C4-2B (cell line): Measurements from ENCODE around the gene ELMO1.

ENCODE experiments used
- H3K27ac ChIP-seq: fragments of 450-650 bp; 2 replicates; pipeline ENCODE4 v1.5.1; 2017
- ZFX ChIP-seq: fragments of 450-650 bp; IDR thresholded peaks from 2 replicates; pipeline ENCODE4 v1.6.1; 2017
- TF ChIP-seq, protein P1 (sequence below): fragments of 450-650 bp; conservative IDR thresholded peaks from 2 replicates; pipeline ENCODE4 v1.5.1; 2017; ENCODE audit warnings: mild to moderate bottlenecking

ELMO1 gene

GRCh38 chr7:37330775-37331174, 117.9 kb downstream of the ELMO1 start:
- TF ChIP-seq ZFX = no peak
- TF ChIP-seq, protein P1, sequence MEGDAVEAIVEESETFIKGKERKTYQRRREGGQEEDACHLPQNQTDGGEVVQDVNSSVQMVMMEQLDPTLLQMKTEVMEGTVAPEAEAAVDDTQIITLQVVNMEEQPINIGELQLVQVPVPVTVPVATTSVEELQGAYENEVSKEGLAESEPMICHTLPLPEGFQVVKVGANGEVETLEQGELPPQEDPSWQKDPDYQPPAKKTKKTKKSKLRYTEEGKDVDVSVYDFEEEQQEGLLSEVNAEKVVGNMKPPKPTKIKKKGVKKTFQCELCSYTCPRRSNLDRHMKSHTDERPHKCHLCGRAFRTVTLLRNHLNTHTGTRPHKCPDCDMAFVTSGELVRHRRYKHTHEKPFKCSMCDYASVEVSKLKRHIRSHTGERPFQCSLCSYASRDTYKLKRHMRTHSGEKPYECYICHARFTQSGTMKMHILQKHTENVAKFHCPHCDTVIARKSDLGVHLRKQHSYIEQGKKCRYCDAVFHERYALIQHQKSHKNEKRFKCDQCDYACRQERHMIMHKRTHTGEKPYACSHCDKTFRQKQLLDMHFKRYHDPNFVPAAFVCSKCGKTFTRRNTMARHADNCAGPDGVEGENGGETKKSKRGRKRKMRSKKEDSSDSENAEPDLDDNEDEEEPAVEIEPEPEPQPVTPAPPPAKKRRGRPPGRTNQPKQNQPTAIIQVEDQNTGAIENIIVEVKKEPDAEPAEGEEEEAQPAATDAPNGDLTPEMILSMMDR = no peak
- no peak overlapping the region for H3K27ac ChIP-seq

DNA sequence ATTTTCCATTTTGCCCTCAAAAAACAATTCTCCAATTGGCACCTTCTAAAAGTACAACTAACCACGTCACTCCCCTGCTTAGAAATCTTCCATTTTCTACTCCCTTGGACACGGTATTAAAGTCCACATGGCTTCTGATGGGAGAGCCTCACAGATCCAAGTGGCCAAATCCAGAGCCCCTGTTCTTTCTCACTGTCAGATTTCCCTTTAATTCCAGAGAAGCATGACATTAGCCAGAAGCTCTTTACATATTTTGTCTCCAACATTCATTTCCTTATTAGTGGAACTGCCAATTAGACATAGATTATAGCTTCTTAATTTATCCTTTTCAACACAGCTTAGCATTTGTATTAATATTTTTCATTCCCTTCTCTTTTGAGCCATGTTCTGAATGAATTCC, 118.7 kb downstream of the ELMO1 start:
- no peak for TF ChIP-seq ZFX
- TF ChIP-seq, protein P1 = no peak
- H3K27ac ChIP-seq = no peak overlapping the region

DNA sequence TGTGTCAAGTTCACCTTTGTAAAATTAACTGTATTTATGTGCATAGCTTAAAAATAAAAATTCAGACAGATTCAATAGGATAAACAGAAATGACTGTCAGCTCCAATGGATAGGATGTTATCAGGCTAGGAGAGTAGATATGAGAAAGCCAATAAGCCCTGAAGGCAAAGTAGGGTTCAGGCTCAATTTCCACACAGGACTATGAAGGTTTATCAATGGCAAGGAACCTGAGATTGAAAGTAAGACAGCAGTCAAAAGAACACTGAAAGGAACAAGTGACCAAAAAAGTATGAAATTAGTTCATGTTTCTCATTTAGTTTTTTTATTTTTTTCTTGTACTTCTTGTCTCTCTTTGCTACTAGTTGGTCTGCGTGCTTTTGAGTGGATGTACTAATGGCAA, 121.4 kb downstream of the ELMO1 start:
- H3K27ac ChIP-seq = no peak overlapping the region

GRCh38 chr7:37323966-37324365, 124.7 kb downstream of the ELMO1 start:
- TF ChIP-seq ZFX = no peak
- TF ChIP-seq, protein P1 = no peak
- no peak overlapping the region for H3K27ac ChIP-seq

More for the DNA sequence above, 121.4 kb downstream of the ELMO1 start:
- no peak for TF ChIP-seq ZFX
- TF ChIP-seq, protein P1 = no peak

GRCh38 chr7:37322831-37323230, 125.8 kb downstream of the ELMO1 start:
- H3K27ac ChIP-seq = no peak overlapping the region
- TF ChIP-seq, protein P1 = no peak
- TF ChIP-seq ZFX = no peak

GRCh38 chr7:37320848-37321468, 127.7 kb downstream of the ELMO1 start:
- no peak for TF ChIP-seq ZFX
- TF ChIP-seq, protein P1 = no peak
- no peak overlapping the region for H3K27ac ChIP-seq

DNA sequence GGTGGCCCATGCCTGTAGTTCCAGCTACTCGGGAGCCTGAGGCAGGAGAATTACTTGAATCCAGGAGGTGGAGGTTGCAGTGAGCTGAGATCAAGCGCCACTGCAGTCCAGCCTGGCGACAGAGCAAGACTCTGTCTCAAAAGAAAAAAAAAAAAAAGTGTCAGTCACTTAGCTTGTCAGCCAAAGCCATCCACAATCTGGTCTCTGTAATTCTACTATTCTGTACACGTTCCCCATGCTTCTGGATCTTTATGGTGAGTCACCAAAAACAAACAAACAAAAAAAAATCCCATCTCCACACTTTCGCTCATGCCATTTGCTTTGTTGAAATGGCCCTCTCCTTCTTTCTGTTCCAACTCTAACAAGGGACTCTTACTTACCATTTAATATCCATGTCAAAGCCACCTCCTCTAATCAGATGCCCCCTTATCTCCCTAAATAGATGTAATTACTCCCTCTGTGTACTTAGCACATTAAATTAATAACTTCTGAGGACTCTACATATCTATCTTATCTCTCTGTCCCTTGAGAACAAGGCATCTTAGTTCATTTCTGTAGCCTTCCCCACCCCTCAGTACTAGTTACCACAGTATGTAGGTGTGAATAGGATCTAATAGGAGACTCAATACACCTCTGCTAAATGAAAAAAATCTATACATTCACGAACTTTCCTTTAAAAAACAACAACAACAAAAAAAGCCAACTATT, 128.4 kb downstream of the ELMO1 start:
- TF ChIP-seq, protein P1 = no peak
- TF ChIP-seq ZFX = no peak
- H3K27ac ChIP-seq = no peak overlapping the region
